OCI-LY3 (cell line): ENCODE results near the gene XDH.

Experiments used
- H2AFZ ChIP-seq: fragments of 200-600, 300-600 bp; shearing (Covaris generic); 2 replicates; pipeline ENCODE4 v1.6.0; 2014; ENCODE audit warnings: antibody characterized with exemption, low read depth, low read length
- H3K27ac ChIP-seq: fragments of 200-600, 300-600 bp; sonication (generic); 2 replicates; pipeline ENCODE4 v1.5.1; 2014; ENCODE audit warnings: mild to moderate bottlenecking, low read length, moderate library complexity, mixed read lengths
- H3K27me3 ChIP-seq: fragments of 200-600, 300-600 bp; sonication (generic); 2 replicates; pipeline ENCODE4 v1.6.1; 2014; ENCODE audit warnings: low read depth, low read length, mixed read lengths
- H3K36me3 ChIP-seq: fragments of 200-600, 300-600 bp; sonication (generic); replicated peaks from 2 replicates; pipeline ENCODE3; 2014; ENCODE audit warnings: low read depth, low read length, mixed read lengths
- H3K4me1 ChIP-seq: fragments of 300-600, 200-600 bp; sonication (generic); 2 replicates; pipeline ENCODE4 v1.6.1; 2014; ENCODE audit warnings: low read length, mixed read lengths
- H3K4me2 ChIP-seq: fragments of 200-600, 300-600 bp; sonication (generic); 2 replicates; pipeline ENCODE4 v1.6.1; 2014; ENCODE audit warnings: low read length, mixed read lengths
- H3K4me3 ChIP-seq: fragments of 300-600, 200-600 bp; sonication (generic); 2 replicates; pipeline ENCODE4 v1.5.1; 2014; ENCODE audit warnings: antibody characterized with exemption, mild to moderate bottlenecking, low read length, moderate library complexity
- H3K79me2 ChIP-seq: fragments of 300-600, 200-600 bp; shearing (Covaris generic); 2 replicates; pipeline ENCODE4 v1.6.1; 2014; ENCODE audit warnings: mild to moderate bottlenecking, low read length, mixed read lengths
- H3K9ac ChIP-seq: fragments of 300-600, 200-600 bp; shearing (Covaris generic); 2 replicates; pipeline ENCODE4 v1.6.0; 2014; ENCODE audit warnings: mild to moderate bottlenecking, low read length, moderate library complexity
- H3K9me3 ChIP-seq: fragments of 200-600, 300-600 bp; shearing (Covaris generic); 2 replicates; pipeline ENCODE4 v1.6.1; 2014; ENCODE audit warnings: low read length, mixed read lengths; ENCODE audit not compliant: insufficient read depth
- H4K20me1 ChIP-seq: fragments of 200-600, 300-600 bp; sonication (generic); 2 replicates; pipeline ENCODE4 v1.6.1; 2016; ENCODE audit warnings: low read length, mixed read lengths; ENCODE audit not compliant: insufficient read depth
- CTCF ChIP-seq: fragments of 200-600, 300-600 bp; sonication (generic); IDR thresholded peaks from 2 replicates; pipeline ENCODE4 v1.5.1; 2014; ENCODE audit warnings: antibody characterized with exemption, low read length, low read depth
- EZH2phosphoT487 ChIP-seq: fragments of 200-600 bp; shearing (Covaris generic); IDR thresholded peaks from 2 replicates; pipeline ENCODE4 v1.6.1; 2018; ENCODE audit warnings: antibody characterized with exemption, mixed run types, low read depth

Gene XDH

GRCh38 chr2:31365834-31366505, 48.6 kb downstream of the XDH start:
- H3K9ac ChIP-seq = no peak overlapping the region
- no peaks in the 10 kb centered on the region for H3K79me2 ChIP-seq
- H3K4me2 ChIP-seq = no peak overlapping the region
- TF ChIP-seq EZH2phosphoT487 = no peak
- no peak for TF ChIP-seq CTCF
- 0 out of 2 replicates have a peak, but pooled peaks cover 4% of the 10 kb centered on the region for H3K27me3 ChIP-seq
- H3K9me3 ChIP-seq = no peaks in the 10 kb centered on the region
- H3K27ac ChIP-seq = no peak overlapping the region
- no peak overlapping the region for H2AFZ ChIP-seq
- H3K4me1 ChIP-seq = peaks cover 8% of the 10 kb centered on the region; the same call in 1 of the 2 replicates
- no peaks in the 10 kb centered on the region for H4K20me1 ChIP-seq
- no peaks in the 10 kb centered on the region for H3K36me3 ChIP-seq
- no peak overlapping the region for H3K4me3 ChIP-seq

- Histone ChIP-seq H2AFZ (no peak overlapping the region), H3K36me3 (no peaks in the 10 kb centered on the region), H3K27ac (no peak overlapping the region), H3K4me2 (no peak overlapping the region), H3K4me3 (no peak overlapping the region), H3K4me1 (peaks cover 8% of the 10 kb centered on the region; the same call in 1 of the 2 replicates), H3K27me3 (peaks cover 4% of the 10 kb centered on the region; the same call in 1 of the 2 replicates), H3K9ac (no peak overlapping the region), H4K20me1 (no peaks in the 10 kb centered on the region), H3K79me2 (no peaks in the 10 kb centered on the region), H3K9me3 (no peaks in the 10 kb centered on the region)
- TF ChIP-seq CTCF (no peak), EZH2phosphoT487 (no peak)
Observed at GRCh38 chr2:31365348-31365747, 49.2 kb downstream of the XDH start.

GRCh38 chr2:31363956-31364750, 50.4 kb downstream of the XDH start:
- no peaks in the 10 kb centered on the region for H3K9me3 ChIP-seq
- H3K4me2 ChIP-seq = no peak overlapping the region
- peaks cover 4% of the 10 kb centered on the region; the same call in 1 of the 2 replicates for H3K27me3 ChIP-seq
- peaks cover 8% of the 10 kb centered on the region; the same call in 1 of the 2 replicates for H3K4me1 ChIP-seq
- no peak overlapping the region for H2AFZ ChIP-seq
- H3K36me3 ChIP-seq = no peaks in the 10 kb centered on the region
- TF ChIP-seq CTCF (no peak), EZH2phosphoT487 (no peak)
- no peaks in the 10 kb centered on the region for H3K79me2 ChIP-seq
- no peak overlapping the region for H3K9ac ChIP-seq
- H4K20me1 ChIP-seq = no peaks in the 10 kb centered on the region
- H3K27ac ChIP-seq = no peak overlapping the region
- no peak overlapping the region for H3K4me3 ChIP-seq

GRCh38 chr2:31362581-31362980, 52.0 kb downstream of the XDH start:
- no peak overlapping the region for H3K27ac ChIP-seq
- no peak overlapping the region for H3K9ac ChIP-seq
- no peak for TF ChIP-seq EZH2phosphoT487
- no peak for TF ChIP-seq CTCF
- no peaks in the 10 kb centered on the region for H3K9me3 ChIP-seq
- peaks cover 2% of the 10 kb centered on the region; the same call in 1 of the 2 replicates for H3K4me1 ChIP-seq
- H3K79me2 ChIP-seq = no peaks in the 10 kb centered on the region
- H3K4me3 ChIP-seq = no peak overlapping the region
- H2AFZ ChIP-seq = no peak overlapping the region
- peaks cover 7% of the 10 kb centered on the region; the same call in 1 of the 2 replicates for H3K27me3 ChIP-seq
- no peak overlapping the region for H3K4me2 ChIP-seq
- H4K20me1 ChIP-seq = no peaks in the 10 kb centered on the region
- no peaks in the 10 kb centered on the region for H3K36me3 ChIP-seq
